Skeletal muscle satellite cell (primary cell): ENCODE results near the gene MTM1. TPM values are rescaled to one million over a fixed set of nuclear protein-coding genes. Genes with fewer than 3 reads are reported as not detected.
A peak's percentile ranks its signal among the peaks of the same experiment; 100 is the strongest.

Experiments
- H3K27me3 ChIP-seq: 2 replicates; pipeline ENCODE4 v1.7.0; 2013; ENCODE audit warnings: low read length; ENCODE audit not compliant: control insufficient read depth, insufficient read depth
- H3K36me3 ChIP-seq: 2 replicates; pipeline ENCODE4 v1.7.0; 2013; ENCODE audit warnings: mild to moderate bottlenecking, control low read depth, low read length; ENCODE audit not compliant: insufficient read depth
- H3K4me1 ChIP-seq: 2 replicates; pipeline ENCODE4 v1.7.0; 2013; ENCODE audit warnings: low read length; ENCODE audit not compliant: control insufficient read depth, insufficient read depth
- H3K4me2 ChIP-seq: 2 replicates; pipeline ENCODE4 v1.7.0; 2013; ENCODE audit warnings: mild to moderate bottlenecking, low read length
- H3K4me3 ChIP-seq: 2 replicates; pipeline ENCODE4 v1.7.0; 2013; ENCODE audit warnings: low read length
- H3K9ac ChIP-seq: 2 replicates; pipeline ENCODE4 v1.7.0; 2013; ENCODE audit warnings: mild to moderate bottlenecking, low read depth, low read length, moderate library complexity
- H3K9me3 ChIP-seq: replicated peaks from 2 replicates; pipeline ENCODE4 v1.7.0; 2013; ENCODE audit warnings: mild to moderate bottlenecking, control low read depth, low read length
- total RNA-seq: library from RNA; depleted of rRNA; stranded (reverse); fragments of >200 nt; gene quantifications from 2 replicates; pipeline ENCODE4 v1.2.3, GENCODE V29; 2012; rRNA removed

MTM1 gene
- 6.1 and 6.8 TPM in 2 replicates for total RNA-seq

- no peaks in the 10 kb centered on the region for H3K9me3 ChIP-seq
- H3K4me3 ChIP-seq: peak within 1 kb of the TSS; percentile 84
- H3K27me3 ChIP-seq: no peaks in the 10 kb centered on the region
- H3K4me1 ChIP-seq: peaks cover 5% of the 10 kb centered on the region
- H3K9ac ChIP-seq: peak within 1 kb of the TSS; percentile 79
- H3K4me2 ChIP-seq: peak within 1 kb of the TSS; percentile 82
- no peaks in the 10 kb centered on the region for H3K36me3 ChIP-seq
Measured at GRCh38 chrX:150568320-150569154, at the start of gene MTM1. MTM1 (plus strand) TSS chrX:150568621; CDS start chrX:150592615, 23,994 bp downstream.

- H3K9ac ChIP-seq: no peak overlapping the region
Measured at GRCh38 chrX:150522494-150522893, 45.9 kb upstream of the MTM1 start.

GRCh38 chrX:150525061-150525919 is 43.1 kb upstream of the MTM1 start:
- no peak overlapping the region for H3K4me2 ChIP-seq
- no peaks in the 10 kb centered on the region for H3K36me3 ChIP-seq
- H3K4me1 ChIP-seq: no peaks in the 10 kb centered on the region
- H3K27me3 ChIP-seq: no peaks in the 10 kb centered on the region
- no peaks in the 10 kb centered on the region for H3K9me3 ChIP-seq
- no peak overlapping the region for H3K9ac ChIP-seq
- H3K4me3 ChIP-seq: no peak overlapping the region

More at GRCh38 chrX:150522494-150522893, 45.9 kb upstream of the MTM1 start:
- H3K27me3 ChIP-seq: no peaks in the 10 kb centered on the region
- H3K36me3 ChIP-seq: no peaks in the 10 kb centered on the region
- no peaks in the 10 kb centered on the region for H3K4me1 ChIP-seq
- no peak overlapping the region for H3K4me2 ChIP-seq
- H3K9me3 ChIP-seq: no peaks in the 10 kb centered on the region
- no peak overlapping the region for H3K4me3 ChIP-seq

- Histone ChIP-seq H3K27me3 (no peaks in the 10 kb centered on the region), H3K9ac (no peak overlapping the region), H3K36me3 (no peaks in the 10 kb centered on the region), H3K4me1 (no peaks in the 10 kb centered on the region), H3K4me3 (no peak overlapping the region), H3K4me2 (no peak overlapping the region), H3K9me3 (no peaks in the 10 kb centered on the region)
Measured at GRCh38 chrX:150526692-150527091, 41.7 kb upstream of the MTM1 start.

- no peaks in the 10 kb centered on the region for H3K27me3 ChIP-seq
Measured at GRCh38 chrX:150527108-150527507, 41.3 kb upstream of the MTM1 start.

GRCh38 chrX:150529587-150529986 is 38.8 kb upstream of the MTM1 start:
- Histone ChIP-seq H3K9ac (no peak overlapping the region), H3K4me1 (no peaks in the 10 kb centered on the region), H3K4me2 (no peak overlapping the region), H3K4me3 (no peak overlapping the region), H3K27me3 (no peaks in the 10 kb centered on the region), H3K9me3 (peaks cover 6% of the 10 kb centered on the region), H3K36me3 (no peaks in the 10 kb centered on the region)

More at GRCh38 chrX:150527108-150527507, 41.3 kb upstream of the MTM1 start:
- no peak overlapping the region for H3K4me3 ChIP-seq
- H3K9me3 ChIP-seq: no peaks in the 10 kb centered on the region
- no peaks in the 10 kb centered on the region for H3K4me1 ChIP-seq
- no peaks in the 10 kb centered on the region for H3K36me3 ChIP-seq
- no peak overlapping the region for H3K4me2 ChIP-seq
- no peak overlapping the region for H3K9ac ChIP-seq

GRCh38 chrX:150530821-150531220 is 37.6 kb upstream of the MTM1 start:
- Histone ChIP-seq H3K9me3 (peaks cover 6% of the 10 kb centered on the region), H3K27me3 (no peaks in the 10 kb centered on the region), H3K4me1 (no peaks in the 10 kb centered on the region), H3K9ac (no peak overlapping the region), H3K4me3 (no peak overlapping the region), H3K4me2 (no peak overlapping the region), H3K36me3 (no peaks in the 10 kb centered on the region)

- Histone ChIP-seq H3K4me3 (no peak overlapping the region), H3K9ac (no peak overlapping the region), H3K4me1 (no peaks in the 10 kb centered on the region), H3K4me2 (no peak overlapping the region), H3K9me3 (peaks cover 10% of the 10 kb centered on the region), H3K27me3 (no peaks in the 10 kb centered on the region), H3K36me3 (no peaks in the 10 kb centered on the region)
Measured at GRCh38 chrX:150531467-150531866, 37.0 kb upstream of the MTM1 start.

- Histone ChIP-seq H3K9ac (no peak overlapping the region), H3K4me2 (no peak overlapping the region), H3K9me3 (peaks cover 24% of the 10 kb centered on the region), H3K4me1 (no peaks in the 10 kb centered on the region), H3K27me3 (no peaks in the 10 kb centered on the region), H3K36me3 (no peaks in the 10 kb centered on the region), H3K4me3 (no peak overlapping the region)
Measured at GRCh38 chrX:150533863-150534262, 34.6 kb upstream of the MTM1 start.

GRCh38 chrX:150536455-150537116 is 31.8 kb upstream of the MTM1 start:
- Histone ChIP-seq H3K9me3 (peaks cover 24% of the 10 kb centered on the region), H3K4me1 (no peaks in the 10 kb centered on the region), H3K4me2 (no peak overlapping the region), H3K9ac (no peak overlapping the region), H3K27me3 (no peaks in the 10 kb centered on the region), H3K36me3 (no peaks in the 10 kb centered on the region), H3K4me3 (no peak overlapping the region)

GRCh38 chrX:150537851-150538250 is 30.6 kb upstream of the MTM1 start:
- Histone ChIP-seq H3K4me3 (no peak overlapping the region), H3K4me2 (no peak overlapping the region), H3K9me3 (peaks cover 24% of the 10 kb centered on the region), H3K27me3 (no peaks in the 10 kb centered on the region), H3K4me1 (no peaks in the 10 kb centered on the region), H3K36me3 (no peaks in the 10 kb centered on the region), H3K9ac (no peak overlapping the region)
